GM12891 (cell line): ENCODE data around the gene PTPN5.

Experiments used
- DNase-seq: peaks from one replicate; pipeline ENCODE4 v3.0.0; 2011; ENCODE audit warnings: low spot score; ENCODE audit not compliant: insufficient read length
- FAIRE-seq: peaks from 2 replicates; lab custom pipeline; 2011; peaks lifted over from hg19 to GRCh38; lab: Jason Lieb, UNC
- PAX5 ChIP-seq: IDR thresholded peaks from 2 replicates; pipeline ENCODE4 v1.6.1; 2011; ENCODE audit warnings: low read length, moderate library complexity, mild to moderate bottlenecking; ENCODE audit not compliant: insufficient read depth, severe bottlenecking
- POLR2A ChIP-seq: IDR thresholded peaks from 2 replicates; pipeline ENCODE4 v1.6.1; 2011; ENCODE audit warnings: low read depth, low read length, control low read depth
- POLR2AphosphoS5 ChIP-seq: IDR thresholded peaks from 2 replicates; pipeline ENCODE4 v1.6.1; 2011; ENCODE audit warnings: low read depth, low read length, control low read depth
- POU2F2 ChIP-seq: IDR thresholded peaks from 2 replicates; pipeline ENCODE4 v1.6.1; 2011; ENCODE audit warnings: low read depth, mild to moderate bottlenecking, control low read depth, low read length, moderate library complexity
- SPI1 ChIP-seq: IDR thresholded peaks from 2 replicates; pipeline ENCODE4 v1.6.1; 2011; ENCODE audit warnings: low read depth, low read length, control low read depth
- TAF1 ChIP-seq: IDR thresholded peaks from 2 replicates; pipeline ENCODE4 v1.6.1; 2011; ENCODE audit warnings: low read depth, low read length, control low read depth

Gene PTPN5

DNA sequence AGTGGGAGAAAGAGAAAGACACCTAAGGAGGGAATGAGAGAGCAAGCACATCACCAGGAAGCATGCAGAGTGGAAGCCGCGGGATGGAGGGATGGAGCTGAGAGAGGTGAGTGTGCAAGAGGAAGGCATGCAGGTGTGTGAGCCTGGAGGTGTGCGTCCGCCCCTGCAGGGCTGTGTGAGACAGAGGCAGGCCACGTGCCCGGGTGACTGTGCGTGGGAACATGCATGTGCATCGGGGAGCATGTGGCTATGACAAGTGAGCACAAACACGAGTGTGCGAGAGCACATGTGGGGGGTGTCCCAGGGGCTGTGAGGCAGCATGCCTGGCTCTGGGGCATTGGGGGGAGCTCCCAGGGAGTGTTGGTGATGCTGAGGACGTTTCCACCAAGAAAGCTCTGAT, 29.9 kb downstream of the PTPN5 start:
- TF ChIP-seq PAX5: no peak
- TF ChIP-seq SPI1: no peak
- no peak for TF ChIP-seq POLR2AphosphoS5
- no peak for TF ChIP-seq TAF1
- TF ChIP-seq POU2F2: no peak
- no peak for TF ChIP-seq POLR2A
- FAIRE-seq (no peak), DNase-seq (no peak)

DNA sequence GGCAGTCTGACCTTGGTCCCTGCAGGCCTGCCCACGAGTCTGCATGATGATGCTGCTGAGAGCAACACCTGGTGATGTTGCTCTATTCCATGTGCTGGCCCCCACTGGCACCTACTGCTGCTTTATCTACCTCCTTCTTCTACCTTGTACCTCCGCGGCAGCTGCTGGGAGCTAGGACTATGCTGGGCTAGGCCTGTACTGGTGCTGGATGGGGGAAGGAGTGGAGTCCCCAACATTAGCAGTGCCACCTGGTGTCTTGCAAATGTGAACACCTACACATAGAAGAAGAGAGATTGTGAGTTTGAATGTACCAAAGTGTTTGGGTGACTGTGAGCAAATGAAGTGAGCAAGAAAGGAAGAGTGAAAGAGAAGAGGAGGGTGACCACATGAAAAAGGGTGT, 30.5 kb downstream of the PTPN5 start:
- no peak for TF ChIP-seq POLR2AphosphoS5
- TF ChIP-seq TAF1: no peak
- no peak for TF ChIP-seq POU2F2
- TF ChIP-seq PAX5: no peak
- no peak for TF ChIP-seq SPI1
- TF ChIP-seq POLR2A: no peak
- DNase-seq (no peak), FAIRE-seq (no peak)

DNA sequence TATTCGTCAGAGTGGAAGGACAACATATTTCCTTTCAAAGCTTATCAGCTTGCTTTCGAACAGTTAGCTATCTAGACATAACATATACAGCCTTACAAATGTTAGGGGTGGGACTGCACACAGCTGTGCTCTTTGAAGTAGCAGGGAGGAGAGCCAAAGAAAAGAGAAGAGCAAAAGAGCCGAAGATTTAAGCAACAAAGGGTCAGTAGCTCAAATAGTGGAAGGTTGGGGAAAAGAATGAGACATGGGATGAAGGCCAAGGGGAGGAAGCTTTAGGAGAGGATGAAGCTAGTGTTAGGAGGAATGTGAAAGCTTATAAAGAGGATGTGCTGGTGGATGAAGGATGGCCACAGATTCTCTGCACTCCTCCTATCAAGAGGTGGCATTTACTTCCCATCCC, 33.8 kb downstream of the PTPN5 start:
- TF ChIP-seq POLR2AphosphoS5 (no peak), PAX5 (no peak), TAF1 (no peak), POU2F2 (no peak), POLR2A (no peak), SPI1 (no peak)
- DNase-seq: no peak
- no peak for FAIRE-seq

DNA sequence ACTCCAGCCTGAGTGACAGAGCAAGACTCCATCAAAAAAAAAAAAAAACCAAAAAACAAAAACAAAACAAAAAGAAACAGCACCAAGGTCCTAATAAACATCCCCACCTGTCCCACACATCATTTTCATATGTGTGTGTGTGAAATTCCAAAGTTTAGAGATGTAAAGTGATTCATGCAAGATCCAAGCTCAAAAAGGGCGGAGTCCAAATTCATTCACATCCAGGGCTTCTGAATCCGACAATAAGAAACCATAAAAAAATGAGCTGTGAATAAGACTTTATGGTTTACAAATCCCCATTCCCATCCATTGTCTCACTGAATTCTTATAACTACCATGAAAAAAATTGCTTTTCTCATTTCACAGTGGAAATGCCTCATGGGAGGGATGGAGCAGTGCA, 34.7 kb downstream of the PTPN5 start:
- FAIRE-seq (no peak), DNase-seq (no peak)
- TF ChIP-seq PAX5: no peak
- TF ChIP-seq POU2F2: no peak
- TF ChIP-seq SPI1: no peak
- TF ChIP-seq POLR2AphosphoS5: no peak
- no peak for TF ChIP-seq TAF1
- no peak for TF ChIP-seq POLR2A

DNA sequence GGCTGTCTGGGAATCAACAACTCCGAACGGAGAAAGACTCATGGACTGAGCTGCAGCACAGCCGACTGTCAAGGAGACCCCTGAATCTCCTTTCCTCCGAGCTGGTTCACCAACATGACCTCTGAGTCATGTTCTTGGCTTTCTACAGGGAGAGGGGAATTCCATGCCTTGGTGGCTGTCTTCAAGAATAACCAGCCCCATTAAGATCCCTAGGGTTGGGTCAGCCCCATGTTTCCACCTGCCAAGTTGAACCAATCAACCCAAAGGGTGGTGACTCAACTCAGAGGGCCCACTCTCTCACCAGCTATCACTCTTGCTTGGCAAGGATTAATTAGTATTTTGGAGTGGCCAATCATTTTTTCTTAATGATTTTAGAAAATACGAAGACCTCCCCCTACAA, 37.3 kb downstream of the PTPN5 start:
- FAIRE-seq (no peak), DNase-seq (no peak)
- TF ChIP-seq SPI1 (no peak), POLR2AphosphoS5 (no peak), POLR2A (no peak), TAF1 (no peak), PAX5 (no peak), POU2F2 (no peak)

DNA sequence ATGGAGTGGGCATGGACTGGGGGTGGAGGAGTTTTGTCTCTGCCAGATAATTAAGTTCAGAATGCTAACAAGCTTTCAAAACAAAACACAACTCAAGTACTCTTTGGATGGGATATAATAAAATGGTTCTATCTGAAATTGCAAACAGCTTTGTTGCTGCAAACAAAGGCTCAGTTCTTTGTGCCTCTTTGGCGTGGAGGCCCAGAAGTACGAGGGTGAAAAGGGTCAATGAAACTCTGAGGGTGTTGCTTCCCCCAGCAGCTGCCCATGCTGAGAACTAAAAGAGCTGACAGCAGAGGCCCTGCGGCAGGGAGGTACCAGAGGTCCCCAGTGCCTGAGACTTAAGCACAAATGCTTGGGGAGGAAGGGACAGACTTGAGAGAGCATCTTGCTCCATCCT, 39.1 kb downstream of the PTPN5 start:
- DNase-seq (no peak), FAIRE-seq (no peak)
- no peak for TF ChIP-seq POLR2AphosphoS5
- TF ChIP-seq PAX5: no peak
- TF ChIP-seq POLR2A: no peak
- no peak for TF ChIP-seq TAF1
- TF ChIP-seq SPI1: no peak
- no peak for TF ChIP-seq POU2F2

DNA sequence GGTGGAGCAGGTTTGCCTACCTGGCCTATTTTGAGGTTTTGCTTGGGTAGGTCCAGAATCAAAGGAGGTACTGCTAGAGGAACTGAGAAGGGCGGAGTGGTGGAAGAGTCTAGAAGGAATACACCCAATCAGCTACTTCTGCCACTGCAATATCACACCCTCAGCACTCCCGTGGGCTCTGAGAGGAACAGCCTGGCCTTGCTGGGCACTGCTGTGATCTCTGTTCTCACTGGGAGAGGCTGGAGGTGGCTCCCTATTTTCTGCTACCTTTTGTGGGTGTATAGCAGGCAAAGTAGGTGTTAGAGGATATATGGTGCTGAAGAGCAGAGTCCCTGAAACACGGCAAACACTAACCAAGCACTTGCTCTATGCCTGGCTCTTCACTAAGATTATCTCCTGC, 40.7 kb downstream of the PTPN5 start:
- DNase-seq (no peak), FAIRE-seq (no peak)
- no peak for TF ChIP-seq POLR2A
- TF ChIP-seq PAX5: no peak
- no peak for TF ChIP-seq POLR2AphosphoS5
- no peak for TF ChIP-seq POU2F2
- no peak for TF ChIP-seq TAF1
- TF ChIP-seq SPI1: no peak

DNA sequence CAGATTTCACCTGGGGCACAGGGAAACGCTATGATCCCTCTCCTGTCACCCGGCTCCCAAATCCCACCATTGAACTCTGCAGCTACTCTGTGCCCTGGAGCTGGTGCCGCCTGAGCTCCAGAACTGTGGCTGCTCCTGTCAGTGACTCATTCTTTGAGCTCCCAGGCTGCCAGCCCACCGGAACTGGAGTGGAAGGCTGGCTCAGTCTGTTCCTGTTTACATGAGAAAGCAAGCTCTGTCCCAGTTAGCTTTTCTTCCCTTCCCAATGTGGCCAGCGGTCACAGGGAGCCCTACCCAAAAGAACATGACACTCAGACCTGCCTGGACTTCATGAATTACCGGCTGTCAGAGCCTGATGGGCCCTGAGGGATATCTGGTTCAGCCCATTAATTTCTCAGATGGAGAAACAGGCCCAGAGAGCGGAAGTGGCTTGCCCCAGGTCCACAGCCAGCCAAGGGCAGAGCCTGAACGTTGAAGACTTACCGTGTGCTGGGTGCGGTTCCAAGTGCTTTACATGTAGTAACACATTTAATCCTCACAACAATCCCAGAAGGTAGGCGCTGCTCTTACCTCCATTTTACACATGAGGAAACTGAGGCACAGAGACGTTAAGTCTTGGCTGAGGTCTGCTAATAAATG, 41.8 kb downstream of the PTPN5 start:
- FAIRE-seq (no peak), DNase-seq (no peak)
- TF ChIP-seq SPI1: no peak
- TF ChIP-seq TAF1: no peak
- TF ChIP-seq POLR2A: no peak
- TF ChIP-seq POLR2AphosphoS5: no peak
- no peak for TF ChIP-seq POU2F2
- TF ChIP-seq PAX5: no peak

DNA sequence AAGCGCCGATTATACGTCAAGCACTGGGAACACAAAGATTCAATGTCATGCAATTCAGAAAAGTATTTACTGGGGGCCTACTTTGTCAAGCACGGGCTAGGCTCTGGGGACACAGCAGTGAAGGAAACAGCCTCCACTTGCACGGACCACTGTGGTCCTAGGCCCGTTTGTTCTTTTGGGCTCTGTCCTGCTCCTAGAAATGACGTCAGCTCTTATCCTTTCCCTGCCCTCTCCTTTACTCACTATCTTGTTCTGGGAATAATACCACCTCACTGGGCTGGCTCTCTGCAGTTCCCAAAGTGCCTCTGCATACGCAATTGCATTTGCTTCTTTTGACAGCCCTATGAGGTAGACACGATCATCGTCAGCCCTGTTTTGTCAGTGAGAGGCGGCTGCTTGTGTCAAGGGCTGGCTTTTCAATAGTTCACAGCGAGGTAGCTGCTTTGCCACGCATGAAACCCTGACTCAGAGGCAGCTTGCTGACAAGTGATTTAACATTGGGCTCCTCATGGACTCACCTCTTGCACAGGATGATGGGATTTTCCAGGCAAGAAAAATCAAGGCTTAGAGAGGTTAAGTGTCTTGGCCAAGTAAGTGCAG, 42.7 kb downstream of the PTPN5 start:
- no peak for DNase-seq
- no peak for FAIRE-seq
- TF ChIP-seq POLR2AphosphoS5: no peak
- no peak for TF ChIP-seq PAX5
- TF ChIP-seq TAF1: no peak
- no peak for TF ChIP-seq POU2F2
- no peak for TF ChIP-seq SPI1
- TF ChIP-seq POLR2A: no peak

DNA sequence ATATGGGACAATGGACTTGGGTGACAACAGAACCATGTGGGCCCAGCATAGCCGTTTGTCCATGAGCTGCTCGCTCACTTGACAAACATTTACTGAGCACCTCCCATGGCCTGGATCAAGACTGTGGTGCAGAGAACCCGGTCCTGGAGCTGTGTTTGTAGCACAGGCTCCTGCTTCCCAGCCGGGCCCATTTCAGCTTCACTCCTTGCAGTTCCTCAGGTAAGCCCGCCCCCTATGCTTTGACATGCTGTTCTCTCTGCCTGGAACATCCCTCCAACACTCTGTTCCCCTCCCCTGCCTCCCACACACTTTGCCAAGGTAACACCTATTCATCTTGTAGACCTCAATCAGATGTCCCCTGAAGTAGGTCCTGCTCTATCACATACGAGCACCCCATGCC, 46.3 kb downstream of the PTPN5 start:
- FAIRE-seq: no peak
- TF ChIP-seq SPI1: no peak
- no peak for TF ChIP-seq TAF1
- TF ChIP-seq POLR2AphosphoS5: no peak
- no peak for TF ChIP-seq POLR2A
- TF ChIP-seq PAX5: no peak
- TF ChIP-seq POU2F2: no peak
- DNase-seq: no peak
